ENCODE results near the gene PPP1R37.
A peak's percentile ranks its signal among the peaks of the same experiment; 100 is the strongest.

Gene PPP1R37

DNA sequence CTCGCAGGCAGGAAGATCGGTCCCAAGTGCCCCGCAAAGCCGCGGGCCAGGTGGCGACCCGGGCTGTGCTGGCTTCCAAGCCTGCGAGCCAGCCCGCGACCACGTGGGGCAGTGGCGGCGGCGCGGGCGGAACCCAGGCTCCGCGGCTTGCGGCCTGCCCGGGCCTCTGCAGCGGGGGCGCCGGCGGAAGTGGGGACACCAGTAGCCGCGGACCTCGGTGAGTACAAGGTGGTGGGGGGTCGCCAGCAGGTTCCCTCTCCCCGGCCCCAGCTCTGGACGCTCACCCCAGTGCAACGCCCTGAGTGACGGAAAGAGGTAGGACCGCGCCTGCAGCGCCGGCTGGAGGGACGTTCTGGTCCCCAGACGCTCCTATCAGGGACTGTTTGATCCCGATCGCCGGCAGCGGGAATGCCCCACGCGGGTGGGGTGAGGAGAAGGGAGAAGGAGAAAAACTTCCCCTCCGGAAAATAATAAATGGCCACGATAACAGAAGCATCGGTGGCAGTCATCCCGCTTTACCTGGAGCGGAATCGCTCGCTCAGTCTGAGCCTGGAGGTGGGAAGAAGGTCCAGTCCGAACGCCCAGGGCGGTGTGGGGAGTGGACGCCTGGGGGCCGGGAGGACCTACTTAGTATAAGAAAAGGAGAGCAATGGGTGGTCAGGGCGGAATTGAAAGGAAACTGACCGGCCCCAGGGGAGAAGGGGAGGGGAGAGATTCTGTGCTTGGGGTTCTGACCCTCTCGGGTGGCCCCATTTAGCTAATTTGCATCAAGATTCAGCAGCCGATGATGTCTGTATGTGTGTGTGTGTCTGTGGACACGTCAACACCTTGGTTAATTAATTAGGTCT, 13.7 kb upstream of the PPP1R37 start, which contains the start of gene GEMIN7 (continued):
- TF ChIP-seq, protein P1, sequence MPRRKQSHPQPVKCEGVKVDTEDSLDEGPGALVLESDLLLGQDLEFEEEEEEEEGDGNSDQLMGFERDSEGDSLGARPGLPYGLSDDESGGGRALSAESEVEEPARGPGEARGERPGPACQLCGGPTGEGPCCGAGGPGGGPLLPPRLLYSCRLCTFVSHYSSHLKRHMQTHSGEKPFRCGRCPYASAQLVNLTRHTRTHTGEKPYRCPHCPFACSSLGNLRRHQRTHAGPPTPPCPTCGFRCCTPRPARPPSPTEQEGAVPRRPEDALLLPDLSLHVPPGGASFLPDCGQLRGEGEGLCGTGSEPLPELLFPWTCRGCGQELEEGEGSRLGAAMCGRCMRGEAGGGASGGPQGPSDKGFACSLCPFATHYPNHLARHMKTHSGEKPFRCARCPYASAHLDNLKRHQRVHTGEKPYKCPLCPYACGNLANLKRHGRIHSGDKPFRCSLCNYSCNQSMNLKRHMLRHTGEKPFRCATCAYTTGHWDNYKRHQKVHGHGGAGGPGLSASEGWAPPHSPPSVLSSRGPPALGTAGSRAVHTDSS (tag by site-specific recombination; IDR thresholded peaks at IDR 0.05), result peak; percentile 59; the same call in 1 of the 2 replicates
- TF ChIP-seq ZNF37A (tag by site-specific recombination; IDR thresholded peaks at IDR 0.05) (0 out of 2 replicates have a peak, but pooled peaks have one; percentile 44), ZSCAN4 (tag by site-specific recombination; IDR thresholded peaks at IDR 0.05) (peak; percentile 47; the same call in 1 of the 2 replicates), ZNF19 (tag by site-specific recombination; IDR thresholded peaks at IDR 0.05; ENCODE audit: low read depth) (no peak), ZNF449 (tag by site-specific recombination; IDR thresholded peaks at IDR 0.05) (0 out of 2 replicates have a peak, but pooled peaks have one; percentile 23), ZNF266 (tag by site-specific recombination; IDR thresholded peaks at IDR 0.05; ENCODE audit: low read depth) (no peak), ZNF138 (tag by site-specific recombination; IDR thresholded peaks at IDR 0.05; ENCODE audit: borderline replicate concordance) (no peak), PATZ1 (tag by site-specific recombination; IDR thresholded peaks at IDR 0.05) (peak; percentile 84), PBX3 (CRISPR knock-in tag; IDR thresholded peaks at IDR 0.05) (0 out of 2 replicates have a peak, but pooled peaks have one; percentile 84), TRIM28 (IDR thresholded peaks at IDR 0.05; ENCODE audit: borderline replicate concordance, low read length) (no peak), ZNF223 (tag by site-specific recombination; IDR thresholded peaks at IDR 0.05) (no peak), ZSCAN18 (tag by site-specific recombination; IDR thresholded peaks at IDR 0.05) (peak; percentile 86; the same call in 1 of the 2 replicates), ZNF433 (tag by site-specific recombination; IDR thresholded peaks at IDR 0.05; ENCODE audit: low read depth) (no peak), ZNF544 (tag by site-specific recombination; IDR thresholded peaks at IDR 0.05) (no peak), ZBTB8A (tag by site-specific recombination; IDR thresholded peaks at IDR 0.05) (no peak), ZNF571 (tag by site-specific recombination; IDR thresholded peaks at IDR 0.05) (no peak), GLI4 (tag by site-specific recombination; IDR thresholded peaks at IDR 0.05) (0 out of 2 replicates have a peak, but pooled peaks have one; percentile 42), ZNF239 (tag by site-specific recombination; IDR thresholded peaks at IDR 0.05) (no peak), ZNF776 (tag by site-specific recombination; IDR thresholded peaks at IDR 0.05; ENCODE audit: borderline replicate concordance) (no peak), ZNF473 (tag by site-specific recombination; IDR thresholded peaks at IDR 0.05) (no peak), ZNF214 (tag by site-specific recombination; IDR thresholded peaks at IDR 0.05; ENCODE audit: borderline replicate concordance) (no peak), ZNF146 (tag by site-specific recombination; IDR thresholded peaks at IDR 0.05) (no peak), ZNF830 (tag by site-specific recombination; IDR thresholded peaks at IDR 0.05; ENCODE audit: low read depth) (no peak), ATF2 (tag by site-specific recombination; IDR thresholded peaks at IDR 0.05; ENCODE audit: low read depth) (no peak)
- TF ChIP-seq, protein P2, sequence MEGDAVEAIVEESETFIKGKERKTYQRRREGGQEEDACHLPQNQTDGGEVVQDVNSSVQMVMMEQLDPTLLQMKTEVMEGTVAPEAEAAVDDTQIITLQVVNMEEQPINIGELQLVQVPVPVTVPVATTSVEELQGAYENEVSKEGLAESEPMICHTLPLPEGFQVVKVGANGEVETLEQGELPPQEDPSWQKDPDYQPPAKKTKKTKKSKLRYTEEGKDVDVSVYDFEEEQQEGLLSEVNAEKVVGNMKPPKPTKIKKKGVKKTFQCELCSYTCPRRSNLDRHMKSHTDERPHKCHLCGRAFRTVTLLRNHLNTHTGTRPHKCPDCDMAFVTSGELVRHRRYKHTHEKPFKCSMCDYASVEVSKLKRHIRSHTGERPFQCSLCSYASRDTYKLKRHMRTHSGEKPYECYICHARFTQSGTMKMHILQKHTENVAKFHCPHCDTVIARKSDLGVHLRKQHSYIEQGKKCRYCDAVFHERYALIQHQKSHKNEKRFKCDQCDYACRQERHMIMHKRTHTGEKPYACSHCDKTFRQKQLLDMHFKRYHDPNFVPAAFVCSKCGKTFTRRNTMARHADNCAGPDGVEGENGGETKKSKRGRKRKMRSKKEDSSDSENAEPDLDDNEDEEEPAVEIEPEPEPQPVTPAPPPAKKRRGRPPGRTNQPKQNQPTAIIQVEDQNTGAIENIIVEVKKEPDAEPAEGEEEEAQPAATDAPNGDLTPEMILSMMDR (tag by site-specific recombination; IDR thresholded peaks at IDR 0.05), result peak; percentile 35; the same call in 1 of the 2 replicates

Measured in HEK293 (cell line).